Activated CD4-positive, CD25-positive, alpha-beta regulatory T cell (primary cell): ENCODE measurements around the gene SH3BP1.
"Not testable (repeated sequence)": the region's sequence is repeated elsewhere in the genome, so short reads cannot be mapped to it uniquely, and the experiment has no call there.

Experiments
- DNase-seq, 4 experiments: peaks; one replicate each; lab custom pipeline; 2025; lab: John Stamatoyannopoulos, UW

The SH3BP1 gene

GRCh38 chr22:37633625-37634416, 5.6 kb upstream of the SH3BP1 start:
- DNase-seq: peak in 2 of 4 experiments; percentile 32 to 38

GRCh38 chr22:37634417-37634924, 5.0 kb upstream of the SH3BP1 start:
- DNase-seq: no peak

- no peak for DNase-seq
These were observed 4.3 kb upstream of the SH3BP1 start for GRCh38 chr22:37635157-37635556.

- DNase-seq: no peak
These were observed 3.1 kb upstream of the SH3BP1 start for GRCh38 chr22:37636186-37636948.

- no peak for DNase-seq
These were observed 2.6 kb upstream of the SH3BP1 start for GRCh38 chr22:37636949-37637273.

- DNase-seq: no peak
These were observed 939 bp upstream of the SH3BP1 start for GRCh38 chr22:37638391-37639069.

GRCh38 chr22:37639771-37640590, 512 bp downstream of the SH3BP1 start:
- no peak for DNase-seq

GRCh38 chr22:37640591-37641560, 1.4 kb downstream of the SH3BP1 start:
- peak in 2 of 4 experiments; percentile 19 to 20 for DNase-seq

GRCh38 chr22:37641561-37641949, 2.1 kb downstream of the SH3BP1 start:
- DNase-seq: no peak

- peak; percentile 70 to 92 (median 79) for DNase-seq
These were observed 3.9 kb downstream of the SH3BP1 start for GRCh38 chr22:37643225-37643847.

GRCh38 chr22:37647317-37647716, 7.8 kb downstream of the SH3BP1 start:
- no peak for DNase-seq

- DNase-seq: no peak
These were observed 8.5 kb downstream of the SH3BP1 start for GRCh38 chr22:37647928-37648327.

- no peak for DNase-seq
These were observed 11.1 kb downstream of the SH3BP1 start for GRCh38 chr22:37650463-37651136.

GRCh38 chr22:37654563-37655251, 15.2 kb downstream of the SH3BP1 start:
- DNase-seq: no peak

GRCh38 chr22:37655252-37655563, 15.7 kb downstream of the SH3BP1 start:
- no peak for DNase-seq

- DNase-seq: not testable (repeated sequence)
These were observed 17.1 kb downstream of the SH3BP1 start for GRCh38 chr22:37656583-37656982.

GRCh38 chr22:37657590-37658132, 18.2 kb downstream of the SH3BP1 start:
- no peak for DNase-seq

GRCh38 chr22:37658133-37659065, 18.9 kb downstream of the SH3BP1 start, which contains the start of gene PDXP:
Gene PDXP (plus strand): TSS chr22:37658723. CDS start chr22:37658783, 60 bp downstream.
- DNase-seq: peak; percentile 91 to 96 (median 96)
